HuH-7 (cell line): ENCODE results near the gene CDHR2.
A peak's percentile ranks its signal among the peaks of the same experiment; 100 is the strongest.
"Not testable (repeated sequence)": the region's sequence is repeated elsewhere in the genome, so short reads cannot be mapped to it uniquely, and the experiment has no call there.

Experiments used
- DNase-seq: peaks from one replicate; pipeline ENCODE4 v3.0.0; 2011; ENCODE audit warnings: low spot score

The CDHR2 gene

DNA sequence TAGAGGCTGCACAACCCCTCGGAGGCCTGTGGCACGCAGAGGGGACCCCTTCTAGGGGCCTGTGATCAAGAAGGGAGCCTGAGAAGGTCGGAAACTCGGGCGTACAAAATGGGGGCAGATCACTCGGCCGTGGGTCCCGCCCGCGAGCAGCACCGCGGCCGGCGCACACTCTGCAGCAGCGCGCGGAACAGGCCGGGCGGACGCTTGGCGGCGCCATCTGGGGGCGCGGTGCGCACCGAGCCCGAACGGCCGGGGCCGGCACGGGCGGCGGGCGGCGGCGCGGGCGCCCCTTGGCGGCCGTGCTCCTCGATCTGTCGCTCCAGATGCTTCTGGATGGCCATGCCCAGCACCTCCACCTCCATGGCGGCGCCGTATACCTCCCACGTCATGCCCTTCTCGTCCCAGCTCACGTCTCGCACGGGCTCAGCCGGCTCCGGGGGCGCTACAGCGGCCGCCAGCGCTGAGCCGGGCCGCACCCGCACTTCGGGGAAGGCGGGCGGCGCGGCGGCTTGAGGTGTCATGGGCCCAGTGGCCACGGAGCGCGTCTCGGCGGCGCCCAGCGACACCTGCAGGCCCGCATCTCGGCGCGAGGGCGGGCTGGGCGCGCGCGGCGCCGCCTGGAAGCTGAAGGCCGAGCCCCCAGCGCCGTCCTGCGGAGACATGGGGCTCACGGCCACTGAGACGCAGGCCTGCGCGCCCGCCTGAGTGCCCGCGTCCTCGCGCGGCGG lies 47.7 kb downstream of the CDHR2 start:
- no peak for DNase-seq

DNA sequence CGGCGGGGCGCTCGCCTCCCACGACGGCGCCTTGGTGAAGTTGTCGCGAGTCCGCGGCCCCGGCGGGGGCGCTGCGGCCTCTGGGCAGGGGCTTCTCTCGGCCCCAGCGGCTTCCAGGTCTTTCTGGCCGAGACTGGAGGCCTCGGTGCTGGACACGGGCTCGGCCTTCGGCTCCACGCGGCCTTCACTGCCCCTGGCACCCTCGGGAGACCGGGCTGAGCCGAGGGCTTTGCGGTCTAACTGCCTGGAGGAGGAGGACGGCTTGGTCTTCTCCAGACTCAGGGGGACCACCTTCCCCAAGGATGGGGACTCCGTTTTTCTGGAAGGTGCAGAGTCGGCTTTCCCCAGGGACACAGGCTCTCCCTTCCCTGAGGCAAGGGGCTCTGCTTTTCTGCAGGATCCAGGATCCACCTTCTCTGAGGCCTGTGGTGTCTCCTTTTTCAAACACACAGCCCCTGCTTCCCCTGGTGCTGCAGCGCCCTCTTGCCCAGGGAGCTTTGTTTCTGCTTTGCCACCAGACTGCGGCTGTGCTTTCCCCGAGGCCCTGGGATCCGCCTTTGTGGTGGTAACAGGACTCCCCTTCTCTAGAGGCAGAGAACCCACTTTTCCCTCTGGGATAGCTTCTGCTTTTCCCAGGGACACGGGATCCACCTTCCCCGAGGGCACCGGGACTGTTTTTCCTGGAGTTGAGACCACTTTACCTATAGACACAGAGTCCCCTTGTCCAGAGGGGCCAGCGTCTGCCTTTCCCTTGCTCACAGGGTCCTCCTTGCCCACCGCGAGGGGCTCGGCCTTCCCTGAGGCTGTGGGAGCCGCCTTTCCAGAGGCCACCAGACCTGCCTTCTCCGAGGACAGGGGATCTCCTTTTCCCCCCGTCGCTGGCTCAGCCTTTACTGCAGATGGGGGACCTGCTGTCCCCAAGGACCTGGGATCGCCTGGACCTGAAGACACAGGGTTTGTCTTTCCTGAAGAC lies 48.6 kb downstream of the CDHR2 start:
- DNase-seq, result no peak

DNA sequence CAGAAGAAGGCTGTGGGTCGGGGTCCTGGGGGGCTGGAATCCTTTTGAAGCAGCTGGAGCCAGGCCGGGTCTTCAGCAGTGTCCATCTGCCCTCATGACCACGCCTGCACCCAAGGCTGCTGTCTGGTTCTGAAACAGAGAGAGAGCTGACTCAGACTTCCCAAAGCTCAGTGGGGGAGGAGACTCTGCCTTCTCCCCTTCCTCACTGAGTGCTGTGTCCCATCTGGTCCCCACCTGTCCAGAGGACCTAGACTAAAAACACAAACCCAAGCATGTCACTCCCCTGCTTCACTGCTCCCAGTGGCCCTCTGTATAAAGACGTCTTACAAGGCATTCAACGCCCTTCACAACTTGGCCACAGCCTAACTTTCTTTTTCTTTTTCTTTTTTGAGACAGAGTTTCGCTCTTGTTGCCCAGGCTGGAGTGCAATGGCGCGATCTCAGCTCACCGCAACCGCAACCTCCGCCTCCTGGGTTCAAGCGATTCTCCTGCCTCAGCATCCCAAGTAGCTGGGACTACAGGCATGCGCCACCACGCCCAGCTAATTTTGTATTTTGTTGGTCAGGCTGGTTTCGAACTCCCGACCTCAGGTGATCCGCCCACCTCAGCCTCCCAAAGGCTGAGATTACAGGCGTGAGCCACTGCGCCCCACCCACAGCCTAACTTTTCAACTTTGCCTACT lies 50.7 kb downstream of the CDHR2 start:
- DNase-seq, result not testable (repeated sequence)

DNA sequence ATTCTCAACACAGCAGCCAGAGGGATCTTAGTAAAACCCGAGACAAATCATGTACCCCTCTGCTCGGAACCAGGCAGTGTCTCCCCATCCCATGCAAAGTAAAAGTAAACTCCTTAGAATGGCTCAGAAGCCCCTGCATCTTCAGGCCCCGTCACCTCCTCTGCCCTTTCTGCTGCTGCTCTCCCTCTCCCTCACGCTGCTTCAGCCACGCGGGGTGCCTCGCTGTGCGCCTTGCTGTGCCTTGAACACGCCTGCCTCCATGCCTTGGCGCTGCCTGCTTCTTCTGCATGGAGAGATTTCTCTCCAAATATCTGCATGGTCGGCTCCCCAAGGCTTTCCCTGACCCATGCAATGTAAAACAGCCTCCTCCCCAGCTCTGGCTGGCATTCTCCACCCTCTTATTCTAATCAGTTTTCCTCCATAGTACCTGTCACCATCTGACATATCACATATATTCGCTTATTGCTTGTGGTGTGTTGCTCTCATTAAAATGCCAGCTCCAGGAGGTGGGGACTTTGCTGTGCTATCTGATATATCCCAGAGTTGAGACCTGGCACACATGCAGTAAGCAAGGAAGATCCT lies 52.9 kb downstream of the CDHR2 start:
- no peak for DNase-seq

DNA sequence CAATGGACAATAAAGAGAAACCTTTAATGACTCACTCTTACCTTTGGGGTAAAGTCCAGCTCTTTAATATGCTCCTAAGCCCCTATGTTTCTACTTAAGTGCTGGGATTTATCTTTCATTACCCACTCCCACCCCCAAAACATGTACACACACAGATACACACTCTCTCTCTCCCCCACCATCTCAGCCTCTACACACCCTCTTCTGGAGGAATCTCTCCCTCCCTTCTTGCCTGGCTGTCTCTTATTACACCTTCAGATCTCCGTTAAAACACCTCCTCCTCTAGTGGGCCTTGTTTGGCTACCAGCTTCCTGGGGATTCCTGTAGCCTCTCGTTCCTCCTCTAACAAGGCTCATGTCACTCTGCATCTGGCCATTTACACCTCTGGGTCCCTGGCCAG lies 53.9 kb downstream of the CDHR2 start:
- no peak for DNase-seq

DNA sequence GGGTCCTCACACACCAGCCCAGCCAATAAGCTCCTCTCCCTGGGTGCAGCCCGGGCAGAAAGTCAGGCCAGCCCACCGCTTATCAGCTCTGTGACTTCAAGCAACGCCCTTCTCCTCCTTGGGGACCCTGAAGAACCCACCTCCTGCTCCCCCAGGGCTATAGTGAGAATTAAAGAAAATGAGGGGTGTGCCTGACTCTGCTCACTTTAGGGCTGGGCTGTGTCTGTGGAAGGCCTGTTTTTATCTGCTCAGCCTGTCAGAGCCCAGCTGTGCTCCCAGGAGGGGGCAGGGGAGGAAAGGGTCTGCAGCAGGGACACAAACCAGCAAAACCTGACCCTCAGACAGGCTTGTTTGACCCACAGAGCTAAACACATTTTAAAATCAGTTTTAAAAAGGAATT lies 56.9 kb downstream of the CDHR2 start:
- no peak for DNase-seq

DNA sequence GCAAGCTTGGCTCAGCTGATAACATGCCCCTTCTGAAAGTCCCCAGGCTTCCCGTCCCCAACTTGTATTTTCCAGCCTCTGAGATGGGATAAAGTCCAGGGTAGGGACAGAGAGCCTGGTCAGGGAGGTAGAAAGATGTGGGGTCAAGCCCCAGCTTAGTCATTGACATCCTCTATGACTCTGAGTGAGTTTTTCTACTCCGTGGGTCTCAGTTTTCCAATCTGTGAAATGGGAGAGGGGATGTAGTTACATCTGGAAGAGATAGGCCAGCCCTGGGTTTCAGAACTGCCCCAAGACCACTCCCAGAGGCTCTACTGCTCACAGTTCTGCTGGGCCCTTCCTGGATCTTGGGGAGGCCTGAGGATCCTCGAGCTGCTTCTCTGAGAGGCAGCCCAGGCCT lies 57.7 kb downstream of the CDHR2 start:
- DNase-seq, result no peak

DNA sequence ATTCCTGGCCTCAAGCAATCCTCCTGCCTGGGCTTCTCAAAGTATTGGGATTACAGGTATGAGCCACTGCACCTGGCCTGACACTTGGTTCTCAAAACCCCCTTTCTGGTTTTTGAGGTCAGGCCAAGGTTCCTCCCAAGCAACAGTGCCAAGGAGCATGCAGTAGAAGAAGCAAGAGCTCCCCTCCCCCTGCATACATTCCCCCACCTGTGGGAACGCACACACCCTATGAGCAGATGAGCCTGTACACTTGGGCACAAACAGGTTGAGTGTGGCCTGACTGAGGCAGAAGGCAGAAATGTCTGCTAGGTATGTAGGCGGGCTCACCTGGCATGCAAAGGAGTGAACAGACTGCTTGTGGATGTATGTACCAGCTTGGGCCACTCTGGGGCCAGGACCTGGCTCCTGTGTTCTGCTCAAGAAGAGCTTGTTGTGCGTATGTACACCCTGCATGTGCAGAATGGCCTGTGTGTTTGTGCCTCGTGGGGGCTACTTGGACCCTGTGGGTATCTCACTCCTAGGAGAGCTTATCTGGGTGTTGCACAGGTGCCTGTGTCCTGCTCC lies 59.1 kb downstream of the CDHR2 start:
- no peak for DNase-seq

DNA sequence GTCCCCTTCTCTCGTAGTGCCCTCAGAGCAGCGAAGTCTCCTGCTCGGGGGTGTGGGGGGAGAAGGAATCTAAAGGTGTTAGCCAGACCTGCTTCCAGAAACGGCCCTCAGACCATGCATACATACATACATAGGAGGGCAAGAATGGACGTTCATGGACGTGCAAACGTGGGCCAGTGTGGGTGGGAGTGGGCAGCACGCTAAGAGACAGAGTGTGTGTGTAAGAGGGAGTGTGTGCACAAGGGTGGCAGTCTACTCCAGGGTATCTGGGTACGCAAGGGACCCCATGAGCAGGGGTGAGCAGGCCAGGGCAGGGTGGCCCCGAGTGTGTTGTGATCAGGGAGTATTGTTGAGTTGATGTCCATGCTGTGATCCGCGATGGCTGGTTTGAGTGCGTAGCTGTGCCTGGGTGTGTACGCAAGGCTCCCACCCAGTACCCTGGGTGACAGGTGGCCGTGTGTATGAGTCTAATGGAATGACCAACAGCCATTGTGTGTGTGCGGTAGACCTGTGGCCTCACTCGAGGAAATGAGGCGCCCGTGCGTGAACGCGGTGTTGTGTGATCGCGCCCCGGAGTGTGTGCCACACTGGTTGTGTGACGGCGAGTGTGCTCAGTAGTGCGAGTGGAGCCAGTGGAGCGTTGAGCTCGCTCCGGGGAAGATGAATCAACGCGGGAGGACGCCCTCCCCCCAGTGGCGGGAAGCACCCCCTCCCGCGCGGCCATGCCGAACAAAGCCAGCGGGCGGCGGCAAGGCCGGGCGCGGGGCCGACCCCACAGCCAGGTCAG lies 60.0 kb downstream of the CDHR2 start:
- DNase-seq, result no peak

DNA sequence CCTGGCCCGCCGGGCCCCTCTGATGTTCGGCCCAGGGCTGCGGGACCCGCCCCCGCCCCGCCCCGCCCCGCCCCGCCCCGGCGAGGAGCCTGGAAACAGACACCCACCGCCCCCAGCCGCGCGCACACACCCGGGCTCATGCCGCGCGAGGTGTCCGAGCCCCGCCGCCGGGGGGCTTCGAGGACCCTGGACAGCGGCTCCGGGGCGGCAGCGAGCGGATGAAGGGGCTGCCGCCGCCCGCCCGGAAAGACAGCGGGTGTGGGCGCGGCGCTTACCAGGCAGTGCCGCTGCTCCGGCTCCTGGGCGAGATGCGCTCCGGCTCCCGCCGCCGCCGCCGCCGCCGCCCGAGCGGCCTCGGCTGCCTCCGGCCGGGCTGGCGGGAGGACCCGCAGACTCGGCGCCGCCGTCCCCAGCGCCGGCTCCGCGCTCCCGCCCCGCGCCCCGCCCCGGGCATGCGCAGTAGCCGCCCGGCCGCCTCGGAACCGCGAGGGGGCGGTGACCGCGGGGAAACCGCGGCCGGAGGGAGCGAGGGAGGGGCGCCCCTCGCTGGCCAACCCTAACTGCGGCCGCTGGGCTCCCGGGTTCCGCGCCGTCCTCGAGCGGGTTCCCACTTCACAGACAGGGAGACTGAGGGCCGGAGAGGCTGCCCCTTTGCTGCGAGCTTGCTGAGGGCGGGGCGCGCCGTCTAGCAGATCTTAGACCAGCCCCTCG lies 60.7 kb downstream of the CDHR2 start, which contains the start of gene GPRIN1:
GPRIN1 (minus strand) TSS at position 433 of the 711 bp plus-strand sequence. CDS start 10,322 bp downstream, outside the sequence.
- DNase-seq, result peak; percentile 95

DNA sequence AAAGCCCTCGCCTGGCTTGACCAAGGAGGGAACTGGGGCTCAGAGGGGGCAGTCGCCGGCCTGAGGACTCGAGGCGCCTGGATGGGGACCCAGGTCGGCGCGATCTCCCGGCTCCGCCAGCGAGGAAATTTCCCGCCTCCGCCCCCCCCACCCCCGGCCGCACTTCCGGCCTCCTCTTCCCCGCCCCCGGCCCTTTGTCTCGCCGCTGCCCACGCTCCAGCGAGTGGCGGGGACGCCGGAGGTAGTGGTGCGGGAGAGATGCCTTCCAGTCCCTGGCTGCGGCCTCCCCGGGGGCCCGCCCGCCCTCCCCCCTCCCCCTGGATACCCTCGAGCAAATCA lies 61.3 kb downstream of the CDHR2 start:
- DNase-seq, result peak; percentile 59

DNA sequence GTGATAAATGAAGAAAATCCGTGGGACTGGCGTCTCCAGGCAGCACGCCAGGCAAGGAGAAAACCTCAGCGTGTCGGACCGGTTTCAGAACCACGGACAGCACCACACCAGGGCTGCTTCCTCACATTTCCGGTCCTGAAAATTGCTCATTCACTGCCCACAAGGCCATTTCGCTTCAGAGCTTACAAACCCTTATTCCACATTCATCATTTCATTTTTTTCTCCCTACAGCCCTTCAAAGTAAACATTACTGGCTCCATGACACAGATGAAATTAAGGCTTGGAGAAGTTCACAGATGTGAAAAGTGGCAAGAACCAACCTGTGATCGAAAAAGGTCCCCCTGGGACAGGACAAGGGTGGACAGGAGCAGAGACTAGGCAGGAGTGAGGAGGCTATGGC lies 62.3 kb downstream of the CDHR2 start:
- DNase-seq, result peak; percentile 77

DNA sequence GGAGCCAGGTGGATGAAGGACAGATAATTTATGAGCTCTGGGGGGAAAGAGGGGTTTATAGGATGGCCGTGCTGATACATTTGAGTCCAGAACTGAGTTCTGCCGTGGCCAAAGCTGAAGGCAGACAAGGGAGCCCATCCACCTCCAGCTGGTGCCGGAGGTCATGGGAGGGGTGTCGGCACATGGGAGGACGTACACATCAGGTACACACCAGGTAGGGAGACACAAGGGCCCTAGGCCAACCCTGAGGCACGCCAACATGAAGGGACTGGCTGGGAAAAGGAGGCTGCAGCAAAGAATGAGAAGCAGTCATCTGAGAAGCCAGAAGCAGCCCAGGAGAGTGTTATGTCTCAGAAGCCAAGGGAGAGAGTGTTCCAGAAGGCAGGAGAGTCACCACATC lies 62.9 kb downstream of the CDHR2 start:
- no peak for DNase-seq

DNA sequence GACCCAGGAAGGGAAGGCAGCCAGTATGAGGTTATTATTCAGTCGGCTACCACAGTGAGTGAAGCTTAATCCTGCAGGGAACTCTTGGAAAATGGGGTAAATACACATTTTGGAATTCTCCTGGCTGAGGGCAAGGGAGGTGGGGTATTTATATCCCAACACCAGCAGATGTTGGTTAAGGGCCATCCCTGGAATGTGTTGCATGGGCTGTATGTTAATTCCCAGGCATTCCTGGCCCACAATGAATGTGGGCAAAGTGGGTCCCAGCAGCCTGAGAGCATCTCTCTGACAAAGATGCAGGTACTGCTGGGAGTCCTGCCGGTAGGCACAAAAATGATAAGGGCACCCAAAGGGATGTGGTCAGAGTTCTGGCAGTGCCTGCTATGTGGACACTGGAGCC lies 63.7 kb downstream of the CDHR2 start:
- no peak for DNase-seq

DNA sequence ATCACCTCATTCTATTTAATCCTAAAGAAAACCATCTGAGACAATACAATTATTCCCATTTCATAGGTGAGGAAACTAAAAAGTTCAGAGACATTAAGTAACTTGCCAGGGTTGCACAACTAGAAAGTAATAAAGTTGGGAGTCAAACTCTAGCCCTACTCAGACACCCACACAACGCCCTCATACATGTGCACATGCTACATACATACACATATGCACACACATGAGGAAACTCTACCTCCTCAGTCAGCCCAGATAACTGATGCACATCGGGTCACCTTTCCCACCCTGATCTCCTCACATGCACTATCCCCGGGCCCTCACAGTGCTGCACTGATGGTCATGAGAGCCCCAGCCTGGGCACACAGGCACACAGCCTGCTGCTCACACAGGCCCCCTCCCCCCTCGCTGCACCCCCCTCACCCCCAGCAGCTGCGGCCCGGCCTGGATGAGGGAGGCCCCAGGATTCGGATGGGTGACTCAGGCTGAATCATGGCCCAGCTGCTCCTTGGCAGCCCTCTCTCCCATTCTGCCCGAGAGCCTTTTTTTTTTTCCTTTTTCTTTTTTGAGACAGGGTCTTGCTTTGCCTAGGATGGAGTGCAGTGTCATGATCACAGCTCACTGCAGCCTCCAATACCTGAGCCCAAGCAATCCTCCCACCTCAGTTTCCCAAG lies 65.8 kb downstream of the CDHR2 start:
- DNase-seq, result no peak

DNA sequence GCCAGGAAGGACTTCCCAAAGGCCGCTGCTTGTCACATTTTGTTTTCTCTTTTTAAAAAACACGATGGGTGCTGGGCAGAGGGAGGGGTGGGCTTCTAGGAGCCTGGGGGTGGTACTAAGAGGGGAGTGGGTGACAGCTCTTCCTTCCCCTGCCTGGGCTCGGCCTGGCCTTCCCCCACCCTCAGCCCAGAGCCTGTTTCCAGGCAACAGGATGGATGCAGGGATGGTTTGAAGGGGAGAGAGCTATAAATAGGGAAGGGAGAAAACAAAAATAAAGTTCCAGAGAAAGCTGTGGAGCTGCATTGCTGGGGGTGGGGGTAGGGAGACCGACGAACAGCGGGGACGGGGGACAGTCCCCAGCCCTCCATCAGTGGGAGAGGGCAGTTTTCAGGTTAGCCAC lies 67.4 kb downstream of the CDHR2 start:
- no peak for DNase-seq

DNA sequence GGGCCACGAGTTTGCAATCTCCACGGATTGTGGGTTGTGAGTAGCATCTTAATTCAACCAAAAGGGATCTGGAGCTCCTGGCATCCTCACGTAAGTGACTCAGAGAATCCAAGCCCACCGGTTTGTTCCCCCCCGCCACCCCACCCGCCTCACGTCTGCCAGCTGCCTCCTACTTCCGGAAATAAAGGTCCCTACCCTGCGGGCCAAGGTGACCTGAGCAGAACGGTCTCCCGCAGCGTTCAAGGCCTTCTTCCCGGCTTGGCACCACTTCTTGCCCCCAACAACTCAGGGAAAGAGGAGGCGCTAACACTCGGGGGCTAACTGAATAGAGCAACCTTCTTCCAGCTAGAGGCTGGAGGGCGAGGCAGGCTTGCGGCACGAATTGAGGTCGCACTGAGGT lies 69.6 kb downstream of the CDHR2 start:
- DNase-seq, result no peak

DNA sequence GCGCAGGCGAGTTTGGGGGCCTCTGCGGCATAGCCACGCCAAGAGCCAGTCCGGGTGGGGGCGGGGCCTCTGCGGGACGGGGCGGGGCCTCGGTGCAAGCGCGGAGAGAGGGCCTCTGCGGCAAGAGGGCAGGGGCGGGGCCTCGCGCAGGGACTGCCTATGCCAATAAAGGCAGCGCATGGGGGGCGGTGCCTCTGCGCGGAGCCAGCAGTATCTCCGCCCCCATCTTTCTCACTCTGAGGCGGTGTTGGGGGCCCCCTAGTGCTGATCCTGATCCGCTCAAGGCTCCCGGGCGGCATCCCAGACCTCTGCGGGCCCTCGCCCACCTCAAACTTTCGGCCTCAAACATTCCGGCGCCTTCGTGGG lies 70.0 kb downstream of the CDHR2 start:
- DNase-seq, result no peak

DNA sequence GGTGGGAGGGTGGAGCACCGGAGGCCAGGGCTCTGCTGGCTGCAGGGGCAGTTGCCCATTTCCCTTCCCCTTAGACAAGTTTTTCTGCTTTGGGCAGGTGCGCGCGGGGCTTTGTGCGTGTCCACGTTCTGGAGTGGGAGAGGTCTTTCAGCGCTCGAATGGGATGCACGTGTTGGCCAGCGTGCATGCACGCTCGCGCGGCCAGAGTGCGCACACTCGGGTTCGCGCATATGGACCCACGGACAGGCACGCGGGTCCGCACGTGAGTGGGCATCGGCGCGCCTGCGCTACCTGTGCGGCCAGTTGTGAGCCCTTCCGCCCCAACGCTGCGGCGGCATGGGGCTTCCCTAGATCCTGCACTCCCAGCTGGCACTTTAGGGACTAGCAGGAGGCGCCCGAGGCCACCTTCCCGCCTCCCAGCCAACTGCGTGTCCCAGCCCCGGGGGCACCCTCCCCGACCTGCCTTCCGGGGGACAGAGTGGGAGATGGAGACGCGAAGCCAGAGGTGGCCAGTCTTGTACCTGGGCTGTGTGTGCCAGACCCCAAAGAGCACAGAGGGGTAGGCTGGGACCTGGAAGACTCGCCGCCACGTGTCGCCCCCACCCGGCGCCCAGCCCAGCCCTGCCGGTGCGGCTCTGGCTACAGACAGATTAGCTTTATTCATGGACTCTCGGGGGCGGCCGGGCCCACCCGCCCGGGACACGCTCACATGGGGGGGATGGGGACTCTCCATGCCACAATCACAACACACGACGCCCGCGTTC lies 70.6 kb downstream of the CDHR2 start:
- no peak for DNase-seq
